Keratinocyte (primary cell): ENCODE data around the gene PTGDR2. TPM values are rescaled to one million over a fixed set of nuclear protein-coding genes. Genes with fewer than 3 reads are reported as not detected.

ENCODE experiments used
- DNase-seq: peaks from one replicate; pipeline ENCODE4 v3.0.0-alpha.2; 2011; ENCODE audit warnings: low read depth, missing footprints, low spot score
- FAIRE-seq: peaks from 2 replicates; lab custom pipeline; 2011; peaks lifted over from hg19 to GRCh38; lab: Jason Lieb, UNC
- H2AFZ ChIP-seq: 2 replicates; pipeline ENCODE4 v1.6.0; 2012; ENCODE audit warnings: low read length, control low read depth, inconsistent platforms; ENCODE audit not compliant: control insufficient read depth
- H3K27ac ChIP-seq: 2 replicates; pipeline ENCODE4 v1.5.1; 2011; ENCODE audit warnings: low read length; ENCODE audit not compliant: control insufficient read depth, insufficient read depth
- H3K27me3 ChIP-seq: 3 replicates; pipeline ENCODE4 v1.6.0; 2011; ENCODE audit warnings: low read length; ENCODE audit not compliant: control insufficient read depth, insufficient read depth; ENCODE audit errors: extremely low read depth
- H3K36me3 ChIP-seq, 2 experiments: 2 replicates in 1 of 2; 3 replicates in 1 of 2; pipeline ENCODE4 v1.5.1; 2011; ENCODE audit warnings: low read length in 2 of 2, mild to moderate bottlenecking in 1 of 2; ENCODE audit not compliant: control insufficient read depth in 2 of 2, insufficient read depth in 2 of 2; ENCODE audit errors: extremely low read depth in 1 of 2
- H3K4me1 ChIP-seq: 3 replicates; pipeline ENCODE4 v1.5.1; 2011; ENCODE audit warnings: low read length; ENCODE audit not compliant: control insufficient read depth, insufficient read depth; ENCODE audit errors: extremely low read depth
- H3K4me2 ChIP-seq: 3 replicates; pipeline ENCODE4 v1.6.0; 2011; ENCODE audit warnings: low read depth, low read length; ENCODE audit not compliant: control insufficient read depth, insufficient read depth; ENCODE audit errors: extremely low read depth
- H3K4me3 ChIP-seq, 3 experiments: fragments of 200-600 bp in 1 of 3; sonication (generic) in 1 of 3; 2 replicates in 2 of 3; 3 replicates in 1 of 3; pipeline ENCODE4 v1.5.1; 2011 to 2016; ENCODE audit warnings: low read length in 3 of 3, mild to moderate bottlenecking in 3 of 3, control low read depth in 2 of 3, inconsistent platforms in 1 of 3, low read depth in 1 of 3, mixed read lengths in 1 of 3, mixed run types in 1 of 3, moderate library complexity in 1 of 3; ENCODE audit not compliant: control insufficient read depth in 2 of 3, insufficient read depth in 2 of 3; ENCODE audit errors: extremely low read depth in 1 of 3
- H3K79me2 ChIP-seq: 2 replicates; pipeline ENCODE4 v1.6.0; 2012; ENCODE audit warnings: low read length; ENCODE audit not compliant: control insufficient read depth, insufficient read depth
- H3K9ac ChIP-seq: 3 replicates; pipeline ENCODE4 v1.6.0; 2011; ENCODE audit warnings: low read length; ENCODE audit not compliant: control insufficient read depth, insufficient read depth; ENCODE audit errors: extremely low read depth
- H3K9me1 ChIP-seq: 3 replicates; pipeline ENCODE4 v1.6.0; 2011; ENCODE audit warnings: low read length; ENCODE audit not compliant: control insufficient read depth, insufficient read depth; ENCODE audit errors: extremely low read depth
- H3K9me3 ChIP-seq: 2 replicates; pipeline ENCODE4 v1.5.1; 2012; ENCODE audit warnings: low read depth, low read length; ENCODE audit not compliant: control insufficient read depth
- H4K20me1 ChIP-seq: 3 replicates; pipeline ENCODE4 v1.6.0; 2011; ENCODE audit warnings: low read length; ENCODE audit not compliant: control insufficient read depth, insufficient read depth; ENCODE audit errors: extremely low read depth
- EZH2 ChIP-seq: IDR thresholded peaks from one replicate; pipeline ENCODE4 v1.6.1; 2012; ENCODE audit warnings: inconsistent platforms, mild to moderate bottlenecking, low read length, moderate library complexity
- dilution Hi-C: fragments of 300-500 bp; cut with MboI; formaldehyde crosslinking; loops from one replicate; pipeline ENCODE4 v1.7.0; 2020; ENCODE audit warnings: low sequenced_read_pairs; ENCODE audit not compliant: extremely low pct_ligation_motif_present
- polyA plus RNA-seq, 5 experiments: library from polyadenylated mRNA; depleted of rRNA in 3 of 5; stranded (reverse) in 3 of 5; stranded (forward) in 1 of 5; unstranded in 1 of 5; fragments of >200 nt; gene quantifications; 1 replicate in 1 of 5; 2 replicates in 3 of 5; 3 replicates in 1 of 5; pipeline versions ENCODE4 v1.2.1 to v1.2.3, GENCODE V29; 2011 to 2012; ENCODE audit warnings: missing spikeins in 2 of 5, low read depth in 1 of 5, low replicate concordance in 1 of 5
- TF ChIP-seq, protein P1 (sequence below), 3 experiments: IDR thresholded peaks in 1 of 3; conservative IDR thresholded peaks in 1 of 3; optimal IDR thresholded peaks in 1 of 3; 2 replicates in 2 of 3; 3 replicates in 1 of 3; pipeline versions ENCODE3 to v1.5.1; 2011; ENCODE audit warnings: low read length in 3 of 3, mild to moderate bottlenecking in 3 of 3, moderate library complexity in 2 of 3, control low read depth in 1 of 3, inconsistent platforms in 1 of 3; ENCODE audit not compliant: insufficient read depth in 2 of 3; ENCODE audit errors: extremely low read depth in 1 of 3

The PTGDR2 gene
- polyA plus RNA-seq, 1 donor (not counting 4 experiments of a cell fraction or from before 2014, with no cell fraction given) = not detected

GRCh38 chr11:60838132-60838531 is 17.6 kb downstream of the PTGDR2 start:
- Histone ChIP-seq H3K4me1 (peaks cover 20% of the 10 kb centered on the region), H3K27ac (no peak overlapping the region), H3K9me3 (no peaks in the 10 kb centered on the region), H3K36me3 (no peaks in the 10 kb centered on the region), H3K27me3 (no peaks in the 10 kb centered on the region), H3K4me3 (no peak overlapping the region), H4K20me1 (no peaks in the 10 kb centered on the region), H3K9me1 (no peaks in the 10 kb centered on the region), H3K4me2 (no peak overlapping the region), H3K79me2 (peaks cover 12% of the 10 kb centered on the region), H3K9ac (no peak overlapping the region), H2AFZ (no peak overlapping the region)
- dilution Hi-C loops = no loop called here
- no peak for DNase-seq
- TF ChIP-seq, protein P1, sequence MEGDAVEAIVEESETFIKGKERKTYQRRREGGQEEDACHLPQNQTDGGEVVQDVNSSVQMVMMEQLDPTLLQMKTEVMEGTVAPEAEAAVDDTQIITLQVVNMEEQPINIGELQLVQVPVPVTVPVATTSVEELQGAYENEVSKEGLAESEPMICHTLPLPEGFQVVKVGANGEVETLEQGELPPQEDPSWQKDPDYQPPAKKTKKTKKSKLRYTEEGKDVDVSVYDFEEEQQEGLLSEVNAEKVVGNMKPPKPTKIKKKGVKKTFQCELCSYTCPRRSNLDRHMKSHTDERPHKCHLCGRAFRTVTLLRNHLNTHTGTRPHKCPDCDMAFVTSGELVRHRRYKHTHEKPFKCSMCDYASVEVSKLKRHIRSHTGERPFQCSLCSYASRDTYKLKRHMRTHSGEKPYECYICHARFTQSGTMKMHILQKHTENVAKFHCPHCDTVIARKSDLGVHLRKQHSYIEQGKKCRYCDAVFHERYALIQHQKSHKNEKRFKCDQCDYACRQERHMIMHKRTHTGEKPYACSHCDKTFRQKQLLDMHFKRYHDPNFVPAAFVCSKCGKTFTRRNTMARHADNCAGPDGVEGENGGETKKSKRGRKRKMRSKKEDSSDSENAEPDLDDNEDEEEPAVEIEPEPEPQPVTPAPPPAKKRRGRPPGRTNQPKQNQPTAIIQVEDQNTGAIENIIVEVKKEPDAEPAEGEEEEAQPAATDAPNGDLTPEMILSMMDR (optimal IDR thresholded peaks at IDR 0.05 in 1 of 3, IDR thresholded peaks at IDR 0.05 in 1 of 3, conservative IDR thresholded peaks at IDR 0.05 in 1 of 3; ENCODE audit: extremely low read depth in 1 of 3, insufficient read depth in 2 of 3, low read length in 3 of 3) = no peak
- no peak for TF ChIP-seq EZH2
- FAIRE-seq = no peak

DNA sequence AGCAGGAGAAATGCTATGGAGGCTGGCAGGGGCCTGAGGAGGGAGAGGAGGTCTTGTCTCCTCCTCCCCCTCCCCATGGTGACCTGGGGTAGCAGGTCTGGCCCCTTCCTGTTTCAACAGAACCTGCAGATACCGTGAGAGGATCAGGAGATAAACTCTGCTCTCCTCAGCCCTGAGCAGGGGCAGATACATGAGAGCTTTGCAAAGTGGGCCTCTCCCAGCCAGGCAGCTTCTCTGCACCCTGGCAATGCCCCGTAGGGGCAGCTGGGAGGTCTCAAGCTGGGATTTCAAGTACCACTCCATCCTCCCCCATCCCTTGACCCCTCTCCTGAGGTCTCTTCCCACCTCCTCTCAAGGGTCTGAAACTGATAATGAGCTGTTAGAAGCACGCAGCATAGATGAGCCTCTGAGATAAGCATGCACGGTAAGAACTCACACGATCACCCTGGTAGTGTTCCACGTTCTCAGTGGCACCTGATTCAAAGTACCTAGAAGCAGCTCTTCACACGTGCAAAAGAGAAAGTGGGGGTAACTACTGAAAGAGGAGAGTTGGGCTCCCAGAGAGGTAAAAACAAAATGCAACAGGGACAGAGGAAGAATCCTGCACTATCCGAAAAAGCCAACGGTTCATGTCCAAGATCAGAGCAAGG is 18.8 kb downstream of the PTGDR2 start:
- DNase-seq = no peak
- no peaks in the 10 kb centered on the region for H3K36me3 ChIP-seq
- no peak overlapping the region for H2AFZ ChIP-seq

More for the DNA sequence above, 18.8 kb downstream of the PTGDR2 start:
- H3K9ac ChIP-seq = no peak overlapping the region
- H3K4me2 ChIP-seq = no peak overlapping the region
- no peak overlapping the region for H3K4me3 ChIP-seq
- dilution Hi-C loops = no loop called here
- no peaks in the 10 kb centered on the region for H3K9me3 ChIP-seq
- no peak for TF ChIP-seq EZH2
- TF ChIP-seq, protein P1 (optimal IDR thresholded peaks at IDR 0.05 in 1 of 3, IDR thresholded peaks at IDR 0.05 in 1 of 3, conservative IDR thresholded peaks at IDR 0.05 in 1 of 3; ENCODE audit: extremely low read depth in 1 of 3, insufficient read depth in 2 of 3, low read length in 3 of 3) = no peak
- H3K79me2 ChIP-seq = peaks cover under 1% of the 10 kb centered on the region
- no peaks in the 10 kb centered on the region for H4K20me1 ChIP-seq
- H3K27ac ChIP-seq = no peak overlapping the region
- no peak for FAIRE-seq
- peaks cover 25% of the 10 kb centered on the region for H3K4me1 ChIP-seq
- no peaks in the 10 kb centered on the region for H3K9me1 ChIP-seq
- no peaks in the 10 kb centered on the region for H3K27me3 ChIP-seq
